Ascending aorta (tissue), 2 donors: ENCODE data around the gene SND1. TPM values are rescaled to one million over a fixed set of nuclear protein-coding genes. Genes with fewer than 3 reads are reported as not detected.

Experiments used
- DNase-seq, 2 donors: peaks; one replicate each; pipeline ENCODE4 v3.0.0-alpha.2; 2019; ENCODE audit warnings: low spot score in 2 of 2
- H3K27ac ChIP-seq, 2 donors: fragments of 200-600 bp; sonication (generic); one replicate each; pipeline ENCODE4 v1.5.1; 2016 to 2017; ENCODE audit warnings: mild to moderate bottlenecking in 1 of 2
- H3K27me3 ChIP-seq: fragments of 200-600 bp; sonication (generic); one replicate; pipeline ENCODE4 v1.5.1; 2017
- H3K36me3 ChIP-seq, 2 donors: fragments of 200-600 bp; sonication (generic); one replicate each; pipeline ENCODE4 v1.5.1; 2016
- H3K4me1 ChIP-seq, 2 donors: fragments of 200-600 bp; sonication (generic); one replicate each; pipeline ENCODE4 v1.5.1; 2016 to 2017; ENCODE audit warnings: mild to moderate bottlenecking in 1 of 2
- H3K4me3 ChIP-seq, 2 donors: fragments of 200-600 bp; sonication (generic); one replicate each; pipeline ENCODE4 v1.5.1; 2016 to 2017; ENCODE audit warnings: mild to moderate bottlenecking in 1 of 2
- H3K9me3 ChIP-seq, 2 donors: fragments of 200-600 bp; sonication (generic); one replicate each; pipeline ENCODE4 v1.5.1; 2016
- intact Hi-C: fragments of 100-400 bp; cut with DNase I; formaldehyde crosslinking; loops from one replicate; pipeline ENCODE4 v1.15.1; 2023
- total RNA-seq: library from RNA; depleted of rRNA; stranded (reverse); fragments of >200 nt; gene quantifications from one replicate; pipeline ENCODE4 v1.1.0, GENCODE V29; 2016
- TF ChIP-seq, protein P1 (sequence below), 3 experiments: fragments of 200-600 bp in 2 of 3; fragments of 450-650 bp in 1 of 3; sonication (generic) in 2 of 3; IDR thresholded peaks; one replicate each; pipeline ENCODE4 v1.5.1; 2016 to 2019; ENCODE audit warnings: antibody characterized with exemption in 3 of 3, mild to moderate bottlenecking in 1 of 3, moderate library complexity in 1 of 3

Gene SND1
- total RNA-seq, 1 donor from 2014 or later: 93.8 TPM

DNA sequence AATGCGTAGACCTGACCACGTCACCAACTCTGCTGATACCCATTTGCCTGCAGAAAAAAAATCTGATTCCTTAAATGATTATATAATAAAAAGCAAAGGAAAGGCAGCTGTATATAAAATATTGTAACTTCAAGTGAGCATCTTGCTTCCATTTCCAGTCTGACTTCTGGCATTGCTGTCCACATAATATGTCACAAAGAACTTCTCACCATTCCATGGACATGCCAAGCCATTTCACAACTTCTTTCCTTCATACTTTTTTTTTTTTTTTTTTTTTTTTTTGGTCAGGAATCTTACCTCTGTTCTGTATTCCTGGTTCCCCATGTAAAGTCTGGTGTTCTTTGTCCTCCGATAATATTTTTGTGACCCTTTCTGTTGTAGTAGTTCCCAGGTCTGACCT is 165.5 kb downstream of the SND1 start:
- no peaks in the 10 kb centered on the region for H3K27me3 ChIP-seq
- no peak overlapping the region for H3K4me3 ChIP-seq
- H3K4me1 ChIP-seq: no peaks in the 10 kb centered on the region
- no peak for DNase-seq
- H3K36me3 ChIP-seq: no peaks in the 10 kb centered on the region
- H3K9me3 ChIP-seq: no peaks in the 10 kb centered on the region
- TF ChIP-seq, protein P1, sequence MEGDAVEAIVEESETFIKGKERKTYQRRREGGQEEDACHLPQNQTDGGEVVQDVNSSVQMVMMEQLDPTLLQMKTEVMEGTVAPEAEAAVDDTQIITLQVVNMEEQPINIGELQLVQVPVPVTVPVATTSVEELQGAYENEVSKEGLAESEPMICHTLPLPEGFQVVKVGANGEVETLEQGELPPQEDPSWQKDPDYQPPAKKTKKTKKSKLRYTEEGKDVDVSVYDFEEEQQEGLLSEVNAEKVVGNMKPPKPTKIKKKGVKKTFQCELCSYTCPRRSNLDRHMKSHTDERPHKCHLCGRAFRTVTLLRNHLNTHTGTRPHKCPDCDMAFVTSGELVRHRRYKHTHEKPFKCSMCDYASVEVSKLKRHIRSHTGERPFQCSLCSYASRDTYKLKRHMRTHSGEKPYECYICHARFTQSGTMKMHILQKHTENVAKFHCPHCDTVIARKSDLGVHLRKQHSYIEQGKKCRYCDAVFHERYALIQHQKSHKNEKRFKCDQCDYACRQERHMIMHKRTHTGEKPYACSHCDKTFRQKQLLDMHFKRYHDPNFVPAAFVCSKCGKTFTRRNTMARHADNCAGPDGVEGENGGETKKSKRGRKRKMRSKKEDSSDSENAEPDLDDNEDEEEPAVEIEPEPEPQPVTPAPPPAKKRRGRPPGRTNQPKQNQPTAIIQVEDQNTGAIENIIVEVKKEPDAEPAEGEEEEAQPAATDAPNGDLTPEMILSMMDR (IDR thresholded peaks at IDR 0.05): no peak
- H3K27ac ChIP-seq: no peak overlapping the region
- intact Hi-C loops: no loop called here

DNA sequence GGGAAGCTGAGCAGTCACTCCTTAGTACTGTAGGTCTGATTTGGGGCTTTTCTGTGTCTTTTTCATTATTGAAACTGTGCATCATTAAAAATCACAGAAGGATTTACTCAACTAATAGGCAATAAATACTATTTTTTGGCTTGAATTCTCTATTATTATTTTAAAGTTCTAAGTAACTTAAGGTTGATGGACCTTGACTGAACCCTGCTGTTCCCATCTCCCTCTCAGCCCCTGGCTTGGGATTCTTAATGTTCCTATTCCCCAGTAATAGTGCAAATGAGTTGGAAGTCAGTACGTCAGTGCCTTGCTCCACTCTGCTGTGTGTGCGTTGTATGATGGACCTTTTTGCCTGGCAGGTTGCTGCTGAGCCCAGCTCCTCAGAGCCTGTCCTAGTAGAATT is 166.3 kb downstream of the SND1 start:
- H3K9me3 ChIP-seq: no peaks in the 10 kb centered on the region
- H3K27me3 ChIP-seq: no peaks in the 10 kb centered on the region
- no peak overlapping the region for H3K27ac ChIP-seq
- intact Hi-C loops: no loop called here
- no peak for DNase-seq
- no peak overlapping the region for H3K4me3 ChIP-seq
- no peaks in the 10 kb centered on the region for H3K4me1 ChIP-seq
- TF ChIP-seq, protein P1 (IDR thresholded peaks at IDR 0.05): no peak
- H3K36me3 ChIP-seq: no peaks in the 10 kb centered on the region

DNA sequence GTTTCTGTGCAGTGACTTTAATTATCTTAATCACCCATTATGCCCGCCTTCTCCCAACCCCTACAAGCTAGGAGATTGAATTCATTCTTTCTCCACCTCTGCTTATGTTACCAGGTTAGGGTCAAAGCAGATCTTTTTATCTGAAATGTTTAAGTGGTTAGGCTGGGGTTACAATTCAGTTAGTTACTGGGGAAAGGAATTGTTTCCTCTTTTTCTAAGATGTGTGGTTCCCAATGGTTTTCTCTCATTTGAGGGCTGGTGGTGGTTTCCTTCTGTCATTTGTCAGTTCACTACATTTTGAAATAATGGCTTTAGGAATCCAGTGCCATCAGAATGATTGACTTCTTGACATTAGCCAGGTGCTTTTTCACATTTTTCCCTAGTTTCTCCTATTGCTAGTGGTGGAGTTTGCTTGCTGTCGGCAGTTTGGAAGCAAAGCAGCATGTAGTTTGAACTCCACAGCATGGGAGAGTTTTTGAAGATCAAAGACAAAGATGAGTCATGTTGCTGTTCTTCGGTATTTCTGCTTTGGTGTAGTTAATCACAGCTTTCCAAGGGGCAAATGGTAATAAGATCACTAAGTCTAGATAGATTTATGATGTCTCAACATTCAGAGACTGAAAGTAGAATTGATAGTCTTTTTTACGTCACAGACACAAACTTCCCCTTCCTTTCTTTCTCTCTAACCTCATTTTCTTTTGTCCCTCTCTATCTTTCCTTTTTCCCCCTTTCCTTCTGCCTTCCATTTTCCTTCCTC is 168.2 kb downstream of the SND1 start:
- no peak for DNase-seq
- TF ChIP-seq, protein P1 (IDR thresholded peaks at IDR 0.05): no peak
- no peaks in the 10 kb centered on the region for H3K4me1 ChIP-seq
- H3K27me3 ChIP-seq: no peaks in the 10 kb centered on the region
- no peaks in the 10 kb centered on the region for H3K36me3 ChIP-seq
- intact Hi-C loops: no loop called here
- no peak overlapping the region for H3K4me3 ChIP-seq
- no peaks in the 10 kb centered on the region for H3K9me3 ChIP-seq
- no peak overlapping the region for H3K27ac ChIP-seq

DNA sequence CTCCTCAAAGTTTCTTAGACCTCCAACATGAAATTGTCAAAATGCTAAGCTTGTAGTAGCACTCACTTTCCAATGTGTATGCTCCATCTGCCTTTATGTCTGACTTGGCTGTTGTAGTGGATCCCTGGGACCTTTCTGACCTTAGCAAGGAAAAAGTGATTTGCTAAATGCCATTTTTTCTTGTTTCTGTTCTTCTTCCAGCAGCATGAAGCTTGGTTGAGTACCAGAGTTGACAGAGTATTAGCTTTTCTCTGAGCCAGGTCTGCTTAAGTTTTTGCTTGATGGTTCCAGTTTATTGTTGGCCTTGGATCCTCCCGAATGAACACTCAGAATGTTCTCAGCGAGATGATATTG is 168.7 kb downstream of the SND1 start:
- H3K27me3 ChIP-seq: no peaks in the 10 kb centered on the region
- intact Hi-C loops: no loop called here
- H3K36me3 ChIP-seq: no peaks in the 10 kb centered on the region
- no peak for DNase-seq
- H3K27ac ChIP-seq: no peak overlapping the region
- no peaks in the 10 kb centered on the region for H3K9me3 ChIP-seq
- H3K4me3 ChIP-seq: no peak overlapping the region
- H3K4me1 ChIP-seq: no peaks in the 10 kb centered on the region
- TF ChIP-seq, protein P1 (IDR thresholded peaks at IDR 0.05): no peak

DNA sequence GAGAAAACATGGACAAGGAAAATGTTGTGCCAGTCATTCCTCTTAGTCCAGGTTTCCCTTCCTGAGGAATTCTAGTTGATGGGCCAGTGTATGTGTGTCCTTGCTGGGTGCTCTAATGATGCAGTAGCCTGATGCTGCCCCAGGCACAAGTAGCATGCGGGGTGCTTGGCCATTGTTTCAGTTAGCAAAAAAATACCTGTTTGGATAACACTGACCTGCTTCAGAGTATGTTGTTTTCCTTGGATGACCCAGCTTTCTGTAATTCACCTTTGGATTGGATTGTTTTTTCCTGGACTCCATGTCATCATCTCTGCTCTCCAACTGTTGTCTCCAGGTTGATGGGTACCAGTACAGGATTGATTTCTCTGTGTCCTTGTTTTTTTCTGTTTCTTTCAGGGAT is 169.2 kb downstream of the SND1 start:
- intact Hi-C loops: no loop called here
- TF ChIP-seq, protein P1 (IDR thresholded peaks at IDR 0.05): no peak
- no peaks in the 10 kb centered on the region for H3K4me1 ChIP-seq
- no peak overlapping the region for H3K27ac ChIP-seq
- no peaks in the 10 kb centered on the region for H3K36me3 ChIP-seq
- H3K27me3 ChIP-seq: no peaks in the 10 kb centered on the region
- H3K4me3 ChIP-seq: no peak overlapping the region
- DNase-seq: no peak
- H3K9me3 ChIP-seq: no peaks in the 10 kb centered on the region
